H1 (cell line): ENCODE data around the gene CCDC127.

Experiments used
- BRCA1 ChIP-seq: IDR thresholded peaks from 2 replicates; pipeline ENCODE4 v1.6.1; 2012; ENCODE audit warnings: low read depth, low read length, improper control_type of control experiment
- CTCF ChIP-seq, 3 experiments: IDR thresholded peaks; 1 replicate in 2 of 3; 2 replicates in 1 of 3; pipeline versions ENCODE4 v1.5.1 to v1.6.1; 2011; ENCODE audit warnings: low read length in 3 of 3, mild to moderate bottlenecking in 3 of 3, inconsistent platforms in 2 of 3, low read depth in 1 of 3, moderate library complexity in 1 of 3; ENCODE audit not compliant: insufficient read depth in 1 of 3; ENCODE audit errors: control extremely low read depth in 1 of 3
- EP300 ChIP-seq, 2 experiments: IDR thresholded peaks; 1 replicate in 1 of 2; 2 replicates in 1 of 2; pipeline ENCODE4 v1.6.1; 2011 to 2012; ENCODE audit warnings: low read depth in 2 of 2, low read length in 2 of 2, mild to moderate bottlenecking in 2 of 2, borderline replicate concordance in 1 of 2, inconsistent platforms in 1 of 2, moderate library complexity in 1 of 2
- JUND ChIP-seq: IDR thresholded peaks from 2 replicates; pipeline ENCODE4 v1.6.1; 2011; ENCODE audit warnings: mild to moderate bottlenecking, improper control_type of control experiment, low read length
- POLR2AphosphoS5 ChIP-seq: IDR thresholded peaks from 2 replicates; pipeline ENCODE4 v1.6.1; 2011; ENCODE audit warnings: low read depth, low read length

GRCh38 chr5:159448-160172 lies 58.3 kb downstream of the CCDC127 start:
- TF ChIP-seq BRCA1 (no peak), JUND (no peak), POLR2AphosphoS5 (no peak), CTCF (IDR thresholded peaks at IDR 0.05; ENCODE audit: control extremely low read depth in 1 of 3, insufficient read depth in 1 of 3, low read depth in 1 of 3, low read length in 3 of 3) (no peak), EP300 (IDR thresholded peaks at IDR 0.05; ENCODE audit: borderline replicate concordance in 1 of 2, low read depth in 2 of 2, low read length in 2 of 2) (no peak)
